Measurements from ENCODE around the gene NAE1. TPM values are rescaled to one million over a fixed set of nuclear protein-coding genes. Genes with fewer than 3 reads are reported as not detected.

Gene NAE1
- total RNA-seq, 1 experiment from 2014 or later = 146 TPM

DNA sequence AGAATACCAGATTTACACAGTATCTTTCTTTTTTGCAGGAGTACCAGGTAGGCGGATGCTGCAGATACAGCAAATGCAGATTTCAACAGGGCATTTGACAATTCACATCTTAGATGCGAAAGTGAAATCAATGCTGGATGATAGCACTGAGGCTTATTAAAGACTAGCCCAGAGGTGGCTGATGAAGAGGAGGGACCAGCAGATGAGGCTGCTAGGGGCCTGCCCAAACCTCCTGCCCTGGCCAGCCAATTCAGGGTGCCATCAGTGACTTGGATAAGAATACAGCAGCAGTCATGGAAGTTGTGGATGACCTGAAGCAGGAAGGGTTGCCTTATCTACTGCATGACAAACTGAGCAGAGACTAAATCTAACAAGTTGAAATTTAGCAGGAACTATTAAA, 77.8 kb downstream of the NAE1 start:
- Mint-ChIP-seq H3K27ac (ENCODE audit: unreplicated experiment) (no peak overlapping the region), H3K4me3 (ENCODE audit: unreplicated experiment) (no peak overlapping the region), H3K27me3 (ENCODE audit: insufficient read depth, unreplicated experiment) (no peaks in the 10 kb centered on the region), H3K36me3 (ENCODE audit: insufficient read depth, unreplicated experiment) (peaks cover 27% of the 10 kb centered on the region), H3K9me3 (ENCODE audit: unreplicated experiment) (no peaks in the 10 kb centered on the region), H3K4me1 (ENCODE audit: low read depth, unreplicated experiment) (peaks cover 26% of the 10 kb centered on the region)
- no peak for DNase-seq
- Histone ChIP-seq H3K4me3 (ENCODE audit: low read depth, low read length) (no peak overlapping the region), H3K27me3 (replicated peaks; ENCODE audit: control insufficient read depth, insufficient read depth, low read length) (no peaks in the 10 kb centered on the region), H3K9me3 (no peaks in the 10 kb centered on the region), H3K36me3 (ENCODE audit: control insufficient read depth, insufficient read depth, low read length) (no peaks in the 10 kb centered on the region), H3K4me1 (peaks cover 12% of the 10 kb centered on the region; the same call in 1 of the 2 replicates)
- intact Hi-C loops (cut with micrococcal nuclease; ENCODE audit: unreplicated experiment) = loop anchor here (5.0 to 10.0 kb wide), 2 partner anchors 112 to 146 kb away; no protein-coding TSS in a partner anchor
- no TSS peak for BruUV-seq (replicated peaks)
- CTCF ChIA-PET = interaction anchor here (1.9 kb wide), 1 partner anchor 15 kb away, joined by 5 read pairs; no protein-coding TSS in a partner anchor
- TF ChIP-seq, protein P1, sequence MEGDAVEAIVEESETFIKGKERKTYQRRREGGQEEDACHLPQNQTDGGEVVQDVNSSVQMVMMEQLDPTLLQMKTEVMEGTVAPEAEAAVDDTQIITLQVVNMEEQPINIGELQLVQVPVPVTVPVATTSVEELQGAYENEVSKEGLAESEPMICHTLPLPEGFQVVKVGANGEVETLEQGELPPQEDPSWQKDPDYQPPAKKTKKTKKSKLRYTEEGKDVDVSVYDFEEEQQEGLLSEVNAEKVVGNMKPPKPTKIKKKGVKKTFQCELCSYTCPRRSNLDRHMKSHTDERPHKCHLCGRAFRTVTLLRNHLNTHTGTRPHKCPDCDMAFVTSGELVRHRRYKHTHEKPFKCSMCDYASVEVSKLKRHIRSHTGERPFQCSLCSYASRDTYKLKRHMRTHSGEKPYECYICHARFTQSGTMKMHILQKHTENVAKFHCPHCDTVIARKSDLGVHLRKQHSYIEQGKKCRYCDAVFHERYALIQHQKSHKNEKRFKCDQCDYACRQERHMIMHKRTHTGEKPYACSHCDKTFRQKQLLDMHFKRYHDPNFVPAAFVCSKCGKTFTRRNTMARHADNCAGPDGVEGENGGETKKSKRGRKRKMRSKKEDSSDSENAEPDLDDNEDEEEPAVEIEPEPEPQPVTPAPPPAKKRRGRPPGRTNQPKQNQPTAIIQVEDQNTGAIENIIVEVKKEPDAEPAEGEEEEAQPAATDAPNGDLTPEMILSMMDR (IDR thresholded peaks at IDR 0.05; ENCODE audit: insufficient read depth in 1 of 2, low read depth in 1 of 2, low read length in 1 of 2, severe bottlenecking in 1 of 2, unreplicated experiment in 1 of 2) = no peak
- POLR2A ChIA-PET = no interaction called here

Other genes with a start within 250 kb of the NAE1 start
- 25.5 and 26.9 TPM in 2 replicates for gene CMTM3, start 226.3 kb downstream of the NAE1 start, total RNA-seq (2022)
- gene CMTM4, start 134.2 kb downstream of the NAE1 start, total RNA-seq (2022) = 106 and 108 TPM in 2 replicates
- 180 and 182 TPM in 2 replicates for gene DYNC1LI2, start 79.4 kb downstream of the NAE1 start, total RNA-seq (2022)
- not detected in 2 replicates for gene TERB1, start 29.4 kb downstream of the NAE1 start, total RNA-seq (2022)
- gene CA7, start 13.4 kb upstream of the NAE1 start, total RNA-seq (2022) = 0.35 and 0.68 TPM in 2 replicates
- 37.7 and 44.4 TPM in 2 replicates for gene PDP2, start 49.5 kb upstream of the NAE1 start, total RNA-seq (2022)
- gene CDH16, start 87.9 kb upstream of the NAE1 start, total RNA-seq (2022) = 0.48 and 0.81 TPM in 2 replicates
- 0.53 and 1.1 TPM in 2 replicates for gene RRAD, start 94.6 kb upstream of the NAE1 start, total RNA-seq (2022)
- gene CIAO2B, start 103.4 kb upstream of the NAE1 start, total RNA-seq (2022) = 117 and 119 TPM in 2 replicates
- 45.5 and 48.4 TPM in 2 replicates for gene CES2, start 104.5 kb upstream of the NAE1 start, total RNA-seq (2022)
- 0.79 and 0.95 TPM in 2 replicates for gene CES3, start 130.3 kb upstream of the NAE1 start, total RNA-seq (2022)
- gene CES4A, start 157.6 kb upstream of the NAE1 start, total RNA-seq (2022) = not detected in 2 replicates
- 102 and 108 TPM in 2 replicates for gene CBFB, start 198.2 kb upstream of the NAE1 start, total RNA-seq (2022)

Data from Caco-2 (cell line).